HEK293 (cell line): ENCODE measurements around the gene SORL1-AS1.

Experiments used
- HIC1 ChIP-seq: fragments of 450-650 bp; formaldehyde crosslinking; IDR thresholded peaks from 2 replicates; pipeline ENCODE4 v1.5.1; 2016; ENCODE audit warnings: missing biosample characterization, missing genetic modification characterization
- HOXC10 ChIP-seq: sonication (generic); formaldehyde crosslinking; IDR thresholded peaks from 2 replicates; pipeline ENCODE4 v1.8.1; 2023; ENCODE audit warnings: mild to moderate bottlenecking, missing genetic modification reagents
- KLF1 ChIP-seq: fragments of 450-650 bp; formaldehyde crosslinking; IDR thresholded peaks from 2 replicates; pipeline ENCODE4 v1.5.1; 2016; ENCODE audit warnings: missing biosample characterization, missing genetic modification characterization
- OVOL3 ChIP-seq: fragments of 450-650 bp; formaldehyde crosslinking; IDR thresholded peaks from 2 replicates; pipeline ENCODE4 v1.5.1; 2016; ENCODE audit warnings: missing biosample characterization, missing genetic modification characterization
- SCRT1 ChIP-seq: fragments of 450-650 bp; formaldehyde crosslinking; IDR thresholded peaks from 2 replicates; pipeline ENCODE4 v1.5.1; 2016; ENCODE audit warnings: missing biosample characterization, missing genetic modification characterization, borderline replicate concordance
- ZBTB48 ChIP-seq: fragments of 450-650 bp; formaldehyde crosslinking; IDR thresholded peaks from 2 replicates; pipeline ENCODE4 v1.5.1; 2016; ENCODE audit warnings: missing biosample characterization, missing genetic modification characterization
- ZFP41 ChIP-seq: fragments of 450-650 bp; formaldehyde crosslinking; IDR thresholded peaks from 2 replicates; pipeline ENCODE4 v1.5.1; 2016; ENCODE audit warnings: missing biosample characterization, missing genetic modification characterization, borderline replicate concordance
- ZNF132 ChIP-seq: fragments of 450-650 bp; formaldehyde crosslinking; IDR thresholded peaks from 2 replicates; pipeline ENCODE4 v1.5.1; 2017; ENCODE audit warnings: missing biosample characterization, missing genetic modification characterization, borderline replicate concordance
- ZNF148 ChIP-seq: fragments of 450-650 bp; formaldehyde crosslinking; IDR thresholded peaks from 2 replicates; pipeline ENCODE4 v1.5.0; 2017; ENCODE audit warnings: missing biosample characterization, missing genetic modification characterization, borderline replicate concordance
- ZNF221 ChIP-seq: fragments of 450-650 bp; formaldehyde crosslinking; IDR thresholded peaks from 2 replicates; pipeline ENCODE4 v1.5.1; 2017; ENCODE audit warnings: missing biosample characterization, missing genetic modification characterization, borderline replicate concordance
- ZNF266 ChIP-seq: fragments of 450-650 bp; formaldehyde crosslinking; IDR thresholded peaks from 2 replicates; pipeline ENCODE4 v1.5.1; 2016; ENCODE audit warnings: missing biosample characterization, missing genetic modification characterization, low read depth
- ZNF274 ChIP-seq, 2 experiments: fragments of 200-500 bp in 1 of 2; fragments of 450-650 bp in 1 of 2; sonication (Bioruptor generic) in 1 of 2; formaldehyde crosslinking in 1 of 2; IDR thresholded peaks; 2 replicates each; pipeline versions ENCODE4 v1.5.1 to v1.6.1; 2014 to 2016; ENCODE audit warnings: borderline replicate concordance in 1 of 2, inconsistent platforms in 1 of 2, low read length in 1 of 2, missing biosample characterization in 1 of 2, missing genetic modification characterization in 1 of 2
- ZNF324 ChIP-seq: fragments of 450-650 bp; formaldehyde crosslinking; IDR thresholded peaks from 2 replicates; pipeline ENCODE4 v1.5.1; 2016; ENCODE audit warnings: missing biosample characterization, missing genetic modification characterization
- ZNF473 ChIP-seq: fragments of 450-650 bp; formaldehyde crosslinking; IDR thresholded peaks from 2 replicates; pipeline ENCODE4 v1.5.1; 2017; ENCODE audit warnings: missing biosample characterization, missing genetic modification characterization
- ZNF48 ChIP-seq: fragments of 450-650 bp; formaldehyde crosslinking; IDR thresholded peaks from 2 replicates; pipeline ENCODE4 v1.5.1; 2016; ENCODE audit warnings: missing biosample characterization, missing genetic modification characterization
- ZNF488 ChIP-seq: fragments of 450-650 bp; formaldehyde crosslinking; IDR thresholded peaks from 2 replicates; pipeline ENCODE4 v1.5.1; 2016; ENCODE audit warnings: missing biosample characterization, missing genetic modification characterization
- ZNF585B ChIP-seq: fragments of 450-650 bp; formaldehyde crosslinking; IDR thresholded peaks from 2 replicates; pipeline ENCODE4 v1.5.1; 2016; ENCODE audit warnings: missing biosample characterization, missing genetic modification characterization
- ZNF701 ChIP-seq: fragments of 450-650 bp; formaldehyde crosslinking; IDR thresholded peaks from 2 replicates; pipeline ENCODE4 v1.5.1; 2016; ENCODE audit warnings: missing biosample characterization, missing genetic modification characterization
- TF ChIP-seq, protein P1 (sequence below): fragments of 450-650 bp; formaldehyde crosslinking; IDR thresholded peaks from 2 replicates; pipeline ENCODE4 v1.5.1; 2016; ENCODE audit warnings: missing biosample characterization, missing genetic modification characterization
- TF ChIP-seq, protein P2 (sequence below): fragments of 450-650 bp; formaldehyde crosslinking; IDR thresholded peaks from 2 replicates; pipeline ENCODE4; 2016; ENCODE audit warnings: missing biosample characterization, missing genetic modification characterization
- TF ChIP-seq, protein P3 (sequence below): fragments of 450-650 bp; formaldehyde crosslinking; IDR thresholded peaks from 2 replicates; pipeline ENCODE4 v1.5.1; 2016; ENCODE audit warnings: missing biosample characterization, missing genetic modification characterization, borderline replicate concordance
- TF ChIP-seq, protein P4 (sequence below): fragments of 450-650 bp; formaldehyde crosslinking; IDR thresholded peaks from 2 replicates; pipeline ENCODE4 v1.5.1; 2016; ENCODE audit warnings: missing biosample characterization, missing genetic modification characterization, low read depth

The SORL1-AS1 gene

DNA sequence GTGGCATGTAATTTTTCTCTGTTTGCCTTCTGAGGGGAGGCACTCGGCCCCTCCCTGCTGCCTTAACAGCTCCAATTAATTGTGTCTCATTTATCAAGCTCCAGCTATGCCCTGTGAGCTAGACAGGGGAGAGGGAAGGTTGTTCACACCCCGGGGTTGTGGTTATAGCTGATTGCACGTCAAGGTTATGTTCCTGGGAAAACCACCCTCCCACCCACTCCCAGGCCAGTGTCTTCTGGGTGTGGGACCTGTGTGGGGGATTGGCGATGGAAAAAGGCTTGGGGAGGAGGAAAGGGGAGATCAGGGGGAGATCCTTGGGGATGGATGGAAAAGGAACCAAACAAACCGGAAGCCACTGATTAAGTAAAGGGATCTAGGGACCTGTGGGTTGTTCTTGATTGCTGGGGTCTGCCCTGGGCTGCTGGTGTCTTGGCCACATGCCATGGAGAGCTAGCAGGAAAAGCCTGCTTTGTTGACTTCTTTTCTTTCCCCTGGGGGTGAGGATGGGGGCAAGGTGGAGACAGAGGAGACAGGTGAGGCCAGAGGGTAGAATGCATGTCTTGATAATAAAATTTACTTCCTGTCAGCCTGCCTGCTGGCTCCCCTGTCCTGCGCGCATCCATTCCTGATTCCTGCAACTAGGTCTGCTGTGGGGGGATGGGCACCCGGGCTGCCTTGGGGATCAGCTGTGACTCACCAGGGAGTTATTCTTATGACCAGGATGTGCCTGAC lies 13.5 kb upstream of the SORL1-AS1 start (continued):
- TF ChIP-seq KLF1 (tag by site-specific recombination) (peak; percentile 73; the same call in 1 of the 2 replicates), ZNF701 (tag by site-specific recombination) (no peak), ZNF585B (tag by site-specific recombination) (no peak), ZNF266 (no peak), SCRT1 (no peak), ZNF148 (tag by site-specific recombination) (no peak), ZBTB48 (peak; percentile 81; the same call in 1 of the 2 replicates), ZNF221 (tag by site-specific recombination) (no peak), ZNF473 (tag by site-specific recombination) (no peak), ZNF274 (IDR thresholded peaks at IDR 0.05; ENCODE audit: low read length) (no peak), ZNF274 (tag by site-specific recombination; IDR thresholded peaks at IDR 0.05; ENCODE audit: borderline replicate concordance) (no peak), HIC1 (tag by site-specific recombination) (no peak), ZNF132 (tag by site-specific recombination) (no peak), ZNF488 (tag by site-specific recombination) (no peak), ZFP41 (tag by site-specific recombination) (no peak), ZNF324 (tag by site-specific recombination) (no peak), OVOL3 (tag by site-specific recombination) (no peak), HOXC10 (CRISPR knock-in tag) (no peak), ZNF48 (tag by site-specific recombination) (no peak)
- TF ChIP-seq, protein P1, sequence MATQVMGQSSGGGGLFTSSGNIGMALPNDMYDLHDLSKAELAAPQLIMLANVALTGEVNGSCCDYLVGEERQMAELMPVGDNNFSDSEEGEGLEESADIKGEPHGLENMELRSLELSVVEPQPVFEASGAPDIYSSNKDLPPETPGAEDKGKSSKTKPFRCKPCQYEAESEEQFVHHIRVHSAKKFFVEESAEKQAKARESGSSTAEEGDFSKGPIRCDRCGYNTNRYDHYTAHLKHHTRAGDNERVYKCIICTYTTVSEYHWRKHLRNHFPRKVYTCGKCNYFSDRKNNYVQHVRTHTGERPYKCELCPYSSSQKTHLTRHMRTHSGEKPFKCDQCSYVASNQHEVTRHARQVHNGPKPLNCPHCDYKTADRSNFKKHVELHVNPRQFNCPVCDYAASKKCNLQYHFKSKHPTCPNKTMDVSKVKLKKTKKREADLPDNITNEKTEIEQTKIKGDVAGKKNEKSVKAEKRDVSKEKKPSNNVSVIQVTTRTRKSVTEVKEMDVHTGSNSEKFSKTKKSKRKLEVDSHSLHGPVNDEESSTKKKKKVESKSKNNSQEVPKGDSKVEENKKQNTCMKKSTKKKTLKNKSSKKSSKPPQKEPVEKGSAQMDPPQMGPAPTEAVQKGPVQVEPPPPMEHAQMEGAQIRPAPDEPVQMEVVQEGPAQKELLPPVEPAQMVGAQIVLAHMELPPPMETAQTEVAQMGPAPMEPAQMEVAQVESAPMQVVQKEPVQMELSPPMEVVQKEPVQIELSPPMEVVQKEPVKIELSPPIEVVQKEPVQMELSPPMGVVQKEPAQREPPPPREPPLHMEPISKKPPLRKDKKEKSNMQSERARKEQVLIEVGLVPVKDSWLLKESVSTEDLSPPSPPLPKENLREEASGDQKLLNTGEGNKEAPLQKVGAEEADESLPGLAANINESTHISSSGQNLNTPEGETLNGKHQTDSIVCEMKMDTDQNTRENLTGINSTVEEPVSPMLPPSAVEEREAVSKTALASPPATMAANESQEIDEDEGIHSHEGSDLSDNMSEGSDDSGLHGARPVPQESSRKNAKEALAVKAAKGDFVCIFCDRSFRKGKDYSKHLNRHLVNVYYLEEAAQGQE: no peak
- TF ChIP-seq, protein P2, sequence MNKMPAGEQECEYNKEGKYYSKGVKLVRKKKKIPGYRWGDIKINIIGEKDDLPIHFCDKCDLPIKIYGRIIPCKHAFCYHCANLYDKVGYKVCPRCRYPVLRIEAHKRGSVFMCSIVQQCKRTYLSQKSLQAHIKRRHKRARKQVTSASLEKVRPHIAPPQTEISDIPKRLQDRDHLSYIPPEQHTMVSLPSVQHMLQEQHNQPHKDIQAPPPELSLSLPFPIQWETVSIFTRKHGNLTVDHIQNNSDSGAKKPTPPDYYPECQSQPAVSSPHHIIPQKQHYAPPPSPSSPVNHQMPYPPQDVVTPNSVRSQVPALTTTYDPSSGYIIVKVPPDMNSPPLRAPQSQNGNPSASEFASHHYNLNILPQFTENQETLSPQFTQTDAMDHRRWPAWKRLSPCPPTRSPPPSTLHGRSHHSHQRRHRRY (tag by site-specific recombination): no peak
- TF ChIP-seq, protein P3, sequence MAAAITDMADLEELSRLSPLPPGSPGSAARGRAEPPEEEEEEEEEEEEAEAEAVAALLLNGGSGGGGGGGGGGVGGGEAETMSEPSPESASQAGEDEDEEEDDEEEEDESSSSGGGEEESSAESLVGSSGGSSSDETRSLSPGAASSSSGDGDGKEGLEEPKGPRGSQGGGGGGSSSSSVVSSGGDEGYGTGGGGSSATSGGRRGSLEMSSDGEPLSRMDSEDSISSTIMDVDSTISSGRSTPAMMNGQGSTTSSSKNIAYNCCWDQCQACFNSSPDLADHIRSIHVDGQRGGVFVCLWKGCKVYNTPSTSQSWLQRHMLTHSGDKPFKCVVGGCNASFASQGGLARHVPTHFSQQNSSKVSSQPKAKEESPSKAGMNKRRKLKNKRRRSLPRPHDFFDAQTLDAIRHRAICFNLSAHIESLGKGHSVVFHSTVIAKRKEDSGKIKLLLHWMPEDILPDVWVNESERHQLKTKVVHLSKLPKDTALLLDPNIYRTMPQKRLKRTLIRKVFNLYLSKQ (tag by site-specific recombination): no peak
- TF ChIP-seq, protein P4, sequence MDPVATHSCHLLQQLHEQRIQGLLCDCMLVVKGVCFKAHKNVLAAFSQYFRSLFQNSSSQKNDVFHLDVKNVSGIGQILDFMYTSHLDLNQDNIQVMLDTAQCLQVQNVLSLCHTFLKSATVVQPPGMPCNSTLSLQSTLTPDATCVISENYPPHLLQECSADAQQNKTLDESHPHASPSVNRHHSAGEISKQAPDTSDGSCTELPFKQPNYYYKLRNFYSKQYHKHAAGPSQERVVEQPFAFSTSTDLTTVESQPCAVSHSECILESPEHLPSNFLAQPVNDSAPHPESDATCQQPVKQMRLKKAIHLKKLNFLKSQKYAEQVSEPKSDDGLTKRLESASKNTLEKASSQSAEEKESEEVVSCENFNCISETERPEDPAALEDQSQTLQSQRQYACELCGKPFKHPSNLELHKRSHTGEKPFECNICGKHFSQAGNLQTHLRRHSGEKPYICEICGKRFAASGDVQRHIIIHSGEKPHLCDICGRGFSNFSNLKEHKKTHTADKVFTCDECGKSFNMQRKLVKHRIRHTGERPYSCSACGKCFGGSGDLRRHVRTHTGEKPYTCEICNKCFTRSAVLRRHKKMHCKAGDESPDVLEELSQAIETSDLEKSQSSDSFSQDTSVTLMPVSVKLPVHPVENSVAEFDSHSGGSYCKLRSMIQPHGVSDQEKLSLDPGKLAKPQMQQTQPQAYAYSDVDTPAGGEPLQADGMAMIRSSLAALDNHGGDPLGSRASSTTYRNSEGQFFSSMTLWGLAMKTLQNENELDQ (tag by site-specific recombination): no peak
